ENCODE measurements around the gene TRIM54. TPM values are rescaled to one million over a fixed set of nuclear protein-coding genes. Genes with fewer than 3 reads are reported as not detected.

Gene TRIM54
- total RNA-seq, 2 experiments from 2014 or later = 0.16 to 0.23 TPM

- no peaks in the 10 kb centered on the region for H3K9me3 Mint-ChIP-seq
- no peaks in the 10 kb centered on the region for H3K36me3 Mint-ChIP-seq (ENCODE audit: low read depth)
- DNase-seq (no peak), ATAC-seq (no peak)
- no peaks in the 10 kb centered on the region for H3K4me1 Mint-ChIP-seq (ENCODE audit: low read depth)
- no peak overlapping the region for H3K27ac Mint-ChIP-seq
- peaks cover 12% of the 10 kb centered on the region for H3K27me3 Mint-ChIP-seq
- CTCF ChIA-PET = interaction anchor here (1.4 to 7.7 kb wide), 4 partner anchors 8 to 40 kb away, joined by 4 to 59 read pairs (median 13); partner anchors contain the start of gene TRIM54
- intact Hi-C loops (cut with micrococcal nuclease) = no loop called here
- TF ChIP-seq CTCF (IDR thresholded peaks at IDR 0.05) = no peak
- POLR2A ChIA-PET = no interaction called here
- no peak overlapping the region for H3K4me3 Mint-ChIP-seq
Observed at GRCh38 chr2:27288610-27289009, 6.4 kb downstream of the TRIM54 start.

- no peak for ATAC-seq
- POLR2A ChIA-PET = no interaction called here
- no peak overlapping the region for H3K27ac Mint-ChIP-seq
- intact Hi-C loops (cut with micrococcal nuclease) = no loop called here
- H3K36me3 Mint-ChIP-seq (ENCODE audit: low read depth) = no peaks in the 10 kb centered on the region
- no peak overlapping the region for H3K4me3 Mint-ChIP-seq
- no peaks in the 10 kb centered on the region for H3K9me3 Mint-ChIP-seq
- H3K4me1 Mint-ChIP-seq (ENCODE audit: low read depth) = no peaks in the 10 kb centered on the region
- no peak for DNase-seq
- H3K27me3 Mint-ChIP-seq = peaks cover 12% of the 10 kb centered on the region
- no peak for TF ChIP-seq CTCF (IDR thresholded peaks at IDR 0.05)
- CTCF ChIA-PET = interaction anchor here (1.3 to 7.7 kb wide), 3 partner anchors 10 to 40 kb away, joined by 3 to 59 read pairs (median 49); partner anchors contain the start of gene TRIM54
Observed at GRCh38 chr2:27290549-27290948, 8.3 kb downstream of the TRIM54 start.

DNA sequence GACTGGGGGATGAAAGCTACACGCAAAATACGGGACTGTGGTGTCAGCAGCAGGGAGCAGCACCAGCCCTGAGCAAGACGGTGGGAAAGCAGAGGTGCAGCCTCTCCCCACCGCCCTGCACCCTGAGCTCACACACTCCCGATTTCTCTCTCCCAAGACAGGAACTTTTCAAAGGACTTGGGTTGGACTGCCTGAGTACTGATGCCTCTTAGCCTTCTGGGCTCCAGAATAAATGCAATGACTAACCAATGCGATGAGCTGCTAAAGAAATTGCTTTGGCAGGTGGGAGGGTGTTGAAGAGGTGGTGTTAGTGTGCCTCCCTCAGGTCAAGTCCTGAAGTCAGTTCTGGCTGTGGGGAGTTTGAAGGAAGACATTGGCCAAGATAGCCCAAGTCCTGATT, 9.6 kb downstream of the TRIM54 start:
- Mint-ChIP-seq H3K27ac (no peak overlapping the region), H3K9me3 (no peaks in the 10 kb centered on the region), H3K4me1 (ENCODE audit: low read depth) (no peaks in the 10 kb centered on the region), H3K4me3 (no peak overlapping the region), H3K36me3 (ENCODE audit: low read depth) (no peaks in the 10 kb centered on the region), H3K27me3 (peaks cover 15% of the 10 kb centered on the region)
- TF ChIP-seq CTCF (IDR thresholded peaks at IDR 0.05) = no peak
- no peak for DNase-seq
- CTCF ChIA-PET = interaction anchor here (1.0 to 7.7 kb wide), 7 partner anchors 10 to 330 kb away, joined by 3 to 59 read pairs (median 6); partner anchors contain the start of gene TRIM54
- no peak for ATAC-seq
- POLR2A ChIA-PET = interaction anchor here (0.5 to 1.8 kb wide), 4 partner anchors 10 to 43 kb away, joined by 3 to 6 read pairs (median 3); partner anchors contain the start of genes SLC30A3 and TRIM54
- intact Hi-C loops (cut with micrococcal nuclease) = no loop called here

GRCh38 chr2:27294928-27295327, 12.7 kb downstream of the TRIM54 start:
- peaks cover 17% of the 10 kb centered on the region for H3K27me3 Mint-ChIP-seq
- no peaks in the 10 kb centered on the region for H3K9me3 Mint-ChIP-seq
- ChIA-PET POLR2A (no interaction called here), CTCF (interaction anchor here (1.1 to 7.7 kb wide), 3 partner anchors 8 to 214 kb away, joined by 3 to 59 read pairs (median 49); partner anchors contain the start of gene TRIM54)
- TF ChIP-seq CTCF (IDR thresholded peaks at IDR 0.05) = no peak
- no peaks in the 10 kb centered on the region for H3K4me1 Mint-ChIP-seq (ENCODE audit: low read depth)
- intact Hi-C loops (cut with micrococcal nuclease) = no loop called here
- H3K4me3 Mint-ChIP-seq = no peak overlapping the region
- ATAC-seq = no peak
- no peak for DNase-seq
- H3K27ac Mint-ChIP-seq = no peak overlapping the region
- no peaks in the 10 kb centered on the region for H3K36me3 Mint-ChIP-seq (ENCODE audit: low read depth)

GRCh38 chr2:27296481-27296880, 14.3 kb downstream of the TRIM54 start:
- no peak for TF ChIP-seq CTCF (IDR thresholded peaks at IDR 0.05)

More at GRCh38 chr2:27296481-27296880, 14.3 kb downstream of the TRIM54 start:
- Mint-ChIP-seq H3K4me3 (no peak overlapping the region), H3K27ac (no peak overlapping the region), H3K36me3 (ENCODE audit: low read depth) (no peaks in the 10 kb centered on the region), H3K4me1 (ENCODE audit: low read depth) (no peaks in the 10 kb centered on the region), H3K9me3 (no peaks in the 10 kb centered on the region), H3K27me3 (peaks cover 17% of the 10 kb centered on the region)
- DNase-seq = no peak
- ChIA-PET POLR2A (no interaction called here), CTCF (interaction anchor here (2.4 kb wide), 1 partner anchor 17 kb away, joined by 14 read pairs; no protein-coding TSS in a partner anchor)
- intact Hi-C loops (cut with micrococcal nuclease) = no loop called here
- no peak for ATAC-seq

All from activated CD8-positive, alpha-beta T cell treated with anti-CD3 and anti-CD28 coated beads for 36 hours (primary cell).